Epithelial cell of proximal tubule (primary cell): ENCODE measurements around the gene LIG1. TPM values are rescaled to one million over a fixed set of nuclear protein-coding genes. Genes with fewer than 3 reads are reported as not detected.
A peak's percentile ranks its signal among the peaks of the same experiment; 100 is the strongest.

Experiments used
- DNase-seq: peaks from one replicate; pipeline ENCODE4 v3.0.0-alpha.2; 2011; ENCODE audit warnings: low read depth
- H3K4me3 ChIP-seq: 2 replicates; pipeline ENCODE4 v1.5.1; 2011; ENCODE audit warnings: low read depth, mild to moderate bottlenecking, low read length
- CTCF ChIP-seq: conservative IDR thresholded peaks from 2 replicates; pipeline ENCODE4 v1.5.1; 2012; ENCODE audit warnings: low read depth, mild to moderate bottlenecking, low read length
- total RNA-seq: library from RNA; depleted of rRNA; stranded (reverse); fragments of >200 nt; gene quantifications from 2 replicates; pipeline ENCODE4 v1.2.3, GENCODE V29; 2015

Gene LIG1
- total RNA-seq, 1 donor from 2014 or later = 81.9 TPM

DNA sequence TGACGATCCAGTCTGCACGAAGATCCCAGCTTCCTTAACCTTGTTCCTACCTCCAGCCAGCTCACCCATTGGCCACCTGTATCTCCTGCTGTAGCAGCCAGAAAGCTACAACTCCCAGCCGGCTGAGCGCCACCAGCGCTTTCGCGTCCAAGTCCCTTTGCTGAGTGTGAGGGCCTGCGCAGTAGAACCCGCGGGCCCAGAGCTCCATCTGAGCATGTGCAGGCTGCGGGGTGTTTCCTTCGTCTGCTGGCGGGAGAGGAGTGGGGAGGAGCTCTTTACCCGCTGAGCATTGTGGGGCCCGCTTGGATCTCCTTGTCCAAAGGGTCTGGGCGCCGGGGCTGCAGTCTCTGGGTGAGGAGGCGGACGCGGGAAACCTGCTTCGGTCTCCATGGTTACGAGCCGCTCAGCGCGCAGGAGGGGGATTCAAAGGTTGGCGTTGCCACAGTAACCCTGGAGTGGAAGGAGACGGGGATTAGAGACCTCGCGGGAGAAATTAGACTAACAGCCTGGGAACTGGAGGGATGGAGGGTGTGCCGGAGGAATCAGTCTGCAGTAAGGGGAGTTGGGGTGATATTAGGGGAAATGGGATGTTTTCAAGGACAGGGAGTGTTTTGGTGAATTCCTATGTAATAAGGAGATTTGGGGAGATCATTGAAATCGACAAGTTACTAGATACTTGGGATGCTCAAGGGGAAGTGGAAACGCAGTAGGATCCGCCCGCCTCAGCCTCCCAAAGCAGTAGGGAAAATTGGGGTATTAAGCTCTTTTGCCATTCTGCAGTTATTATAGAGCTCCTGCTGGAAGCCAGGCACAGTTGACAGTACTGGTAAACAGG is 33.9 kb upstream of the LIG1 start:
- peak overlapping the region; percentile 84 for H3K4me3 ChIP-seq
- TF ChIP-seq CTCF = no peak
- peak; percentile 78 for DNase-seq

- no peak for TF ChIP-seq CTCF
- peak overlapping the region; percentile 84 for H3K4me3 ChIP-seq
- no peak for DNase-seq
Measured at GRCh38 chr19:48203222-48203793, 33.2 kb upstream of the LIG1 start.

GRCh38 chr19:48196933-48197665 is 27.0 kb upstream of the LIG1 start:
- no peak for TF ChIP-seq CTCF
- DNase-seq = no peak
- no peak overlapping the region for H3K4me3 ChIP-seq

GRCh38 chr19:48196321-48196763 is 26.2 kb upstream of the LIG1 start:
- TF ChIP-seq CTCF = no peak
- no peak for DNase-seq
- H3K4me3 ChIP-seq = no peak overlapping the region

DNA sequence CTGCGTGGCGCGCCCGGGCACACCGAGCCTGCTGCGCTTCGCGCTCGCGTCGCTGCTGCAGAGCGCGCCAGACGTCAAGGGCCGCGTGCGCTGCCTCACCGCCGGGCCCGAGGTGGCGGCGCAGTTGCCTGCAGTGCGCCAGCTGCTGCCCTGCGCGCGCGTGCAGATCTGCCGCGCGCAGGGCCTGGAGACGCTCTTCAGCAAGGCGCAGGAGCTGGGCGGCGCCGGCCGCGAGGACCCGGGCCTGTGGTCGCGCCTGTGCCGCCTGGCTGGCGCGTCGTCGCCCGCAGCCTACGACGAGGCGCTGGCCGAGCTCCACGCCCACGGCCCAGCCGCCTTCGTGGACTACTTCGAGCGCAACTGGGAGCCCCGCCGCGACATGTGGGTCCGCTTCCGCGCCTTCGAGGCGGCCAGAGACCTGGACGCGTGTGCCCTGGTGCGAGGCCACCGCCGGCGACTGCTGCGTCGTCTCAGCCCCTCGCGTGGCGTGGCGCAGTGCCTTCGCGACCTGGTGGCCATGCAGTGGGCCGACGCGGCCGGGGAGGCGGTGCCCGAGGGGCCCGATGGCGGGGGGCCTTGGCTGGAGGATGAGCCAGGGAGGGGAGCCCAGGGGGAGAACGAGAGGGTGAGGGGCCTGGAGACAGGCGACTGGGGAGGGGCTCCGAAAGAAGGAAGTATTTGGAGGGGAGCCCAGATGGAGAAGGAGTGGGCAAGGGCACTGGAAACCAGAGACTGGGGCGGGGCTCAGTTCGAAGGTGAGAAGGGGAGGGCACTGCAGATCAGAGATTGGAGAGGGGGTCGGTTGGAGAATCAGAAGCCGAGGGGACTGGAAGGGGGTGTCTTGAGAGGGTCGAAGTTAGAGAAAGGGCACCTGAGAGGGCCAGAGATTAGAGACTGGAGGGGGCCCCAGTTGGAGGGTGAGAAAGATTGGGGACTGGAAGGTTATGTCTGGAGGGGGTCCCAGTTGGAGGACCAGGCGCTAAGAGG is 25.0 kb upstream of the LIG1 start:
- TF ChIP-seq CTCF = no peak
- DNase-seq = no peak
- no peak overlapping the region for H3K4me3 ChIP-seq
